Panc1 (cell line): ENCODE results near the gene MRPL10. TPM values are rescaled to one million over a fixed set of nuclear protein-coding genes. Genes with fewer than 3 reads are reported as not detected.

ENCODE experiments used
- ATAC-seq: fragments of 200-7000 bp; cut with Tn5 transposase; 2 replicates; pipeline ENCODE4 v1.9.1; 2020; ENCODE audit warnings: mild to moderate bottlenecking, moderate library complexity
- BruUV-seq: library from RNA; stranded (reverse); fragments of 400-500 nt; replicated peaks from 2 replicates; lab custom pipeline; 2021; lab: Mats Ljungman, UMichigan
- CTCF ChIA-PET: fragments of 300-600 bp; sonication (Branson Sonifier 250); formaldehyde crosslinking; loops from one replicate; lab custom pipeline; 2022; ENCODE audit warnings: antibody characterized with exemption; lab: Charles Lee
- POLR2A ChIA-PET: fragments of 300-600 bp; sonication (Branson Sonifier 250); formaldehyde crosslinking; loops from one replicate; lab custom pipeline; 2022; ENCODE audit warnings: antibody characterized with exemption; lab: Charles Lee
- DNase-seq: peaks from one replicate; pipeline ENCODE4 v3.0.0-alpha.2; 2010; ENCODE audit warnings: low read depth, low spot score
- H3K27ac ChIP-seq: 2 replicates; pipeline ENCODE4 v1.5.1; 2011; ENCODE audit warnings: mild to moderate bottlenecking, low read length, inconsistent platforms
- H3K27me3 ChIP-seq: fragments of 200-500 bp; sonication (Bioruptor generic); 2 replicates; pipeline ENCODE4 v1.6.0; 2014; ENCODE audit warnings: low read length, inconsistent platforms; ENCODE audit not compliant: control insufficient read depth, insufficient read depth
- H3K36me3 ChIP-seq: fragments of 200-500 bp; sonication (Bioruptor generic); 2 replicates; pipeline ENCODE4 v1.5.1; 2014; ENCODE audit warnings: inconsistent platforms, mild to moderate bottlenecking, low read length, moderate library complexity; ENCODE audit not compliant: control insufficient read depth, insufficient read depth
- H3K4me1 ChIP-seq: 2 replicates; pipeline ENCODE4 v1.5.1; 2011; ENCODE audit warnings: inconsistent platforms, mild to moderate bottlenecking, low read length, moderate library complexity; ENCODE audit not compliant: control insufficient read depth, insufficient read depth
- H3K4me3 ChIP-seq, 2 experiments: 2 replicates each; pipeline ENCODE4 v1.5.1; 2011 to 2012; ENCODE audit warnings: low read depth in 2 of 2, low read length in 2 of 2, mild to moderate bottlenecking in 2 of 2, inconsistent platforms in 1 of 2, moderate library complexity in 1 of 2
- H3K9me3 ChIP-seq: fragments of 200-500 bp; sonication (Bioruptor generic); 2 replicates; pipeline ENCODE4 v1.5.1; 2014; ENCODE audit warnings: low read depth, mild to moderate bottlenecking, inconsistent platforms, low read length, moderate library complexity; ENCODE audit not compliant: control insufficient read depth, insufficient read depth
- POLR2AphosphoS5 ChIP-seq: IDR thresholded peaks from 2 replicates; pipeline ENCODE4 v1.6.1; 2012; ENCODE audit warnings: mild to moderate bottlenecking, low read depth, low read length, moderate library complexity
- SIN3A ChIP-seq: IDR thresholded peaks from 2 replicates; pipeline ENCODE4 v1.6.1; 2012; ENCODE audit warnings: low read depth, mild to moderate bottlenecking, low read length, moderate library complexity, borderline replicate concordance; ENCODE audit not compliant: insufficient read depth
- TCF7L2 ChIP-seq: IDR thresholded peaks from 2 replicates; pipeline ENCODE4 v1.6.1; 2011; ENCODE audit warnings: mild to moderate bottlenecking, low read depth, low read length, inconsistent platforms
- in situ Hi-C: cut with HindIII; loops from 2 replicates; pipeline ENCODE4 v1.10.0; 2016; ENCODE audit warnings: low sequenced_read_pairs, low pct_unique_long_range_greater_than_20kb
- intact Hi-C: fragments of 100-400 bp; cut with micrococcal nuclease; formaldehyde crosslinking; loops from one replicate; pipeline ENCODE4 v1.10.0; 2022; ENCODE audit not compliant: unreplicated experiment
- total RNA-seq: library from RNA; stranded (reverse); gene quantifications from one replicate; pipeline ENCODE4 v1.2.1, GENCODE V29; 2021; ENCODE audit not compliant: unreplicated experiment
- TF ChIP-seq, protein P1 (sequence below): fragments of 450-650 bp; IDR thresholded peaks from 2 replicates; pipeline ENCODE4 v1.5.1; 2017; ENCODE audit warnings: mild to moderate bottlenecking
- TF ChIP-seq, protein P2 (sequence below), 2 experiments: IDR thresholded peaks; 2 replicates each; pipeline ENCODE4 v1.6.1; 2011 to 2012; ENCODE audit warnings: low read depth in 2 of 2, control low read depth in 1 of 2, low read length in 1 of 2, mild to moderate bottlenecking in 1 of 2, moderate library complexity in 1 of 2; ENCODE audit not compliant: insufficient read depth in 1 of 2

Gene MRPL10
- total RNA-seq, 1 experiment from 2014 or later: 41.9 TPM

DNA sequence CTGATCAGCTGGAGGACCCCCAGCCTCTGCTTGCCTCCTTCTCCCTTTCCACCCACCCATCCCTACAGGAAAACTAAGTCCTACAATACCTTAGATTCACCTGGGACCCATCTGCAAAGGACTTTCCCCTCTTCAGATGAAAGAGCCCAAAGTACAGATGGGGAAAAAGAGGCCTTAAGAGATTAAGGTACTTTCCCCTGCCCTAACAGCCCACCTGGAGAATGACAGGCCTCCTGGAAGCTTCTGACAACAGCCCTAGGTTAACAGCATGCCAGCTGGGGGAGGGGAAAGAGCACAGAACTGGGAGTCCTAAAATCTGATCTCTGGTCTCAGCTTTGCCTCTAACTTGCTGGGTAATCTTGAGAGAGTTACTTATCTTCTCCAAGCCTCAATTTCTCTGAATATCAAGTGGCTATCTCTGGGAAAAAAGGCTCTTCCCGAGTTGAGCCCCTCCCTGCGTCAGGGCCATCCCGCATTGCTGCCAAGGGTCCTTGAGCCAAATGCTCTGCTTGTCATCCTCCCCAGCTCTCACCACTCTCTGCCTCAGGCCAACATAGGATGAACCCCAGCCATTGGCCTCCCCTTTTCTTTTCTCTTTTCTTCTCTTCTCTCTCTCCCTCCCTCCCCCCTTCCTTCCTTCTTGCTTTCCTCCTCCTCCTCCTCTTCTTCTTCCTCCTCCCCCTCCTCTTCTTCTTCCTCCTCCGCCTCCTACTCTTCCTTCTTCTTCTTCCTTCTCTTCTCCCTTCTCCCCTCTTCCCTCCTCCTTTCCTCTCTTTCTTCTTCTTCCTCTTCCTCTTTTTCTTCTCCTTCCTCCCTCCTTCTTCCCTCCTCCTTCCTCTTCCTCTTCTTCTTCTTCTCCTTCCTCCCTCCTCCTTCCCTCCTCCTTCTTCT lies 42.1 kb upstream of the MRPL10 start:
- H3K4me3 ChIP-seq: no peak overlapping the region
- ChIA-PET CTCF (interaction anchor here (0.6 kb wide), 1 partner anchor 175 kb away, joined by 5 read pairs; no protein-coding TSS in a partner anchor), POLR2A (interaction anchor here (0.6 kb wide), 1 partner anchor 228 kb away, joined by 6 read pairs; no protein-coding TSS in a partner anchor)
- no peaks in the 10 kb centered on the region for H3K9me3 ChIP-seq
- no peak for TF ChIP-seq POLR2AphosphoS5
- TF ChIP-seq, protein P1, sequence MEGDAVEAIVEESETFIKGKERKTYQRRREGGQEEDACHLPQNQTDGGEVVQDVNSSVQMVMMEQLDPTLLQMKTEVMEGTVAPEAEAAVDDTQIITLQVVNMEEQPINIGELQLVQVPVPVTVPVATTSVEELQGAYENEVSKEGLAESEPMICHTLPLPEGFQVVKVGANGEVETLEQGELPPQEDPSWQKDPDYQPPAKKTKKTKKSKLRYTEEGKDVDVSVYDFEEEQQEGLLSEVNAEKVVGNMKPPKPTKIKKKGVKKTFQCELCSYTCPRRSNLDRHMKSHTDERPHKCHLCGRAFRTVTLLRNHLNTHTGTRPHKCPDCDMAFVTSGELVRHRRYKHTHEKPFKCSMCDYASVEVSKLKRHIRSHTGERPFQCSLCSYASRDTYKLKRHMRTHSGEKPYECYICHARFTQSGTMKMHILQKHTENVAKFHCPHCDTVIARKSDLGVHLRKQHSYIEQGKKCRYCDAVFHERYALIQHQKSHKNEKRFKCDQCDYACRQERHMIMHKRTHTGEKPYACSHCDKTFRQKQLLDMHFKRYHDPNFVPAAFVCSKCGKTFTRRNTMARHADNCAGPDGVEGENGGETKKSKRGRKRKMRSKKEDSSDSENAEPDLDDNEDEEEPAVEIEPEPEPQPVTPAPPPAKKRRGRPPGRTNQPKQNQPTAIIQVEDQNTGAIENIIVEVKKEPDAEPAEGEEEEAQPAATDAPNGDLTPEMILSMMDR: no peak
- no peak for TF ChIP-seq SIN3A
- TF ChIP-seq, protein P2, sequence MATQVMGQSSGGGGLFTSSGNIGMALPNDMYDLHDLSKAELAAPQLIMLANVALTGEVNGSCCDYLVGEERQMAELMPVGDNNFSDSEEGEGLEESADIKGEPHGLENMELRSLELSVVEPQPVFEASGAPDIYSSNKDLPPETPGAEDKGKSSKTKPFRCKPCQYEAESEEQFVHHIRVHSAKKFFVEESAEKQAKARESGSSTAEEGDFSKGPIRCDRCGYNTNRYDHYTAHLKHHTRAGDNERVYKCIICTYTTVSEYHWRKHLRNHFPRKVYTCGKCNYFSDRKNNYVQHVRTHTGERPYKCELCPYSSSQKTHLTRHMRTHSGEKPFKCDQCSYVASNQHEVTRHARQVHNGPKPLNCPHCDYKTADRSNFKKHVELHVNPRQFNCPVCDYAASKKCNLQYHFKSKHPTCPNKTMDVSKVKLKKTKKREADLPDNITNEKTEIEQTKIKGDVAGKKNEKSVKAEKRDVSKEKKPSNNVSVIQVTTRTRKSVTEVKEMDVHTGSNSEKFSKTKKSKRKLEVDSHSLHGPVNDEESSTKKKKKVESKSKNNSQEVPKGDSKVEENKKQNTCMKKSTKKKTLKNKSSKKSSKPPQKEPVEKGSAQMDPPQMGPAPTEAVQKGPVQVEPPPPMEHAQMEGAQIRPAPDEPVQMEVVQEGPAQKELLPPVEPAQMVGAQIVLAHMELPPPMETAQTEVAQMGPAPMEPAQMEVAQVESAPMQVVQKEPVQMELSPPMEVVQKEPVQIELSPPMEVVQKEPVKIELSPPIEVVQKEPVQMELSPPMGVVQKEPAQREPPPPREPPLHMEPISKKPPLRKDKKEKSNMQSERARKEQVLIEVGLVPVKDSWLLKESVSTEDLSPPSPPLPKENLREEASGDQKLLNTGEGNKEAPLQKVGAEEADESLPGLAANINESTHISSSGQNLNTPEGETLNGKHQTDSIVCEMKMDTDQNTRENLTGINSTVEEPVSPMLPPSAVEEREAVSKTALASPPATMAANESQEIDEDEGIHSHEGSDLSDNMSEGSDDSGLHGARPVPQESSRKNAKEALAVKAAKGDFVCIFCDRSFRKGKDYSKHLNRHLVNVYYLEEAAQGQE (IDR thresholded peaks at IDR 0.05; ENCODE audit: insufficient read depth in 1 of 2, low read depth in 2 of 2, low read length in 1 of 2): no peak
- TF ChIP-seq TCF7L2: no peak
- H3K27ac ChIP-seq: no peak overlapping the region
- no TSS peak for BruUV-seq
- H3K27me3 ChIP-seq: no peaks in the 10 kb centered on the region
- no peak for DNase-seq
- H3K4me1 ChIP-seq: peaks cover 2% of the 10 kb centered on the region; the same call in 1 of the 2 replicates
- intact Hi-C loops: no loop called here
- ATAC-seq: no peak
- in situ Hi-C loops: no loop called here
- no peaks in the 10 kb centered on the region for H3K36me3 ChIP-seq

DNA sequence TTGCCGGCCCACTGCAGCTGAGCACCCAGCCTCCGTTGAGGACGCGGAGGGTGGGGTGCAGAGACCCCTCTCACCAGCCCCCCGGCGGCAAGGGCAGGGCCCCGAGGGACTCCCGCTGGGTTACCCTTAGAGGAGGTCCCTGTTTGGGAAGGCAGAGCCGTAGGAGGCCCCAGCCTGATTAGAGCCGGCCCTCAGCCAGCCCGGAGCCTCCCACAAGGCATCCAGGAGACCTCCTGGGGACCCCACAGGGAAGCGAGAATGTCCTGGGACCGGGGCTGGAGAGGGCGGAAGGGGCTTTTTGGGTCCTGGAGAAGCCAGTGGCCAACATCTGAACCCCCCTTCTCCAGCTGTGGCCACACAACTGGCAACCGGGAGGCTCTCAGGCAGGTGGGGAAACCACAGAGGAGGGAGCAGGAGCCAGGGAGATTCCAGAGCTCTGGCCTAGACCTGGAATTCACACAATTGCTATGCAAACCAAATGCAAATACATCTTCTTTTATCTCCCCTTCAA lies 41.4 kb upstream of the MRPL10 start:
- H3K4me3 ChIP-seq: no peak overlapping the region
- ChIA-PET POLR2A (interaction anchor here (0.6 kb wide), 1 partner anchor 228 kb away, joined by 6 read pairs; no protein-coding TSS in a partner anchor), CTCF (no interaction called here)
- intact Hi-C loops: no loop called here
- H3K4me1 ChIP-seq: peaks cover 2% of the 10 kb centered on the region; the same call in 1 of the 2 replicates
- in situ Hi-C loops: no loop called here
- H3K27me3 ChIP-seq: no peaks in the 10 kb centered on the region
- H3K27ac ChIP-seq: no peak overlapping the region
- BruUV-seq: no TSS peak
- H3K36me3 ChIP-seq: no peaks in the 10 kb centered on the region
- ATAC-seq (no peak; the same call in 1 of the 2 replicates), DNase-seq (no peak)
- no peaks in the 10 kb centered on the region for H3K9me3 ChIP-seq
- no peak for TF ChIP-seq POLR2AphosphoS5
- TF ChIP-seq TCF7L2: no peak
- TF ChIP-seq SIN3A: no peak
